K562 (cell line): ENCODE measurements around the gene GAPVD1. TPM values are rescaled to one million over a fixed set of nuclear protein-coding genes. Genes with fewer than 3 reads are reported as not detected.
A peak's percentile ranks its signal among the peaks of the same experiment; 100 is the strongest.

Experiments used
- CREM ChIP-seq: IDR thresholded peaks from 2 replicates; pipeline ENCODE4 v1.6.1; 2014; ENCODE audit warnings: antibody characterized with exemption, low read depth
- NR2C1 ChIP-seq, 2 experiments: fragments of 450-650 bp; IDR thresholded peaks; 2 replicates each; pipeline ENCODE4 v1.6.1; 2017; ENCODE audit warnings: mild to moderate bottlenecking in 2 of 2, antibody characterized with exemption in 1 of 2, inconsistent platforms in 1 of 2, missing compliant biosample characterization in 1 of 2, missing genetic modification characterization in 1 of 2
- polyA plus RNA-seq, 8 experiments: library from polyadenylated mRNA; depleted of rRNA in 4 of 8; stranded (reverse) in 5 of 8; unstranded in 3 of 8; fragments of >200 nt; fragmentation: Nextera tagmentation in 2 of 8; fragmentation: Illumina TruSeq in 1 of 8; extraction: Ambion mirVana in 2 of 8; extraction: Trizol in 1 of 8; gene quantifications; 2 replicates each; pipeline versions ENCODE4 v1.2.1 to v1.2.3, GENCODE V29; 2011 to 2014; ENCODE audit warnings: inconsistent platforms in 1 of 8, missing spikeins in 1 of 8
- total RNA-seq, 7 experiments: library from RNA; depleted of rRNA in 6 of 7; stranded (reverse); fragments of >200 nt in 6 of 7; fragmentation: Illumina TruSeq in 2 of 7; extraction: Trizol in 2 of 7; gene quantifications; 2 replicates each; pipeline versions ENCODE4 v1.2.1 to v1.2.3, GENCODE V29; 2011 to 2021; ENCODE audit warnings: low replicate concordance in 1 of 7
- TF ChIP-seq, protein P1 (sequence below), 2 experiments: fragments of 450-650 bp; formaldehyde crosslinking in 1 of 2; IDR thresholded peaks; 2 replicates each; pipeline versions ENCODE4 v1.4.0 to v1.6.1; 2014 to 2020; ENCODE audit warnings: mild to moderate bottlenecking in 2 of 2, borderline replicate concordance in 1 of 2, low read depth in 1 of 2
- TF ChIP-seq, protein P2 (sequence below): fragments of 450-650 bp; IDR thresholded peaks from 2 replicates; pipeline ENCODE4 v1.6.1; 2018; ENCODE audit warnings: mild to moderate bottlenecking, low read depth; ENCODE audit not compliant: partially characterized antibody
- TF ChIP-seq, protein P3 (sequence below): fragments of 450-650 bp; formaldehyde crosslinking; conservative IDR thresholded peaks from 2 replicates; pipeline ENCODE4 v1.4.0; 2022; ENCODE audit warnings: mild to moderate bottlenecking, missing genetic modification characterization
- TF ChIP-seq, protein P4 (sequence below): fragments of 450-650 bp; IDR thresholded peaks from 2 replicates; pipeline ENCODE4 v1.6.1; 2016
- TF ChIP-seq, protein P5 (sequence below): fragments of 250-450 bp; sonication (Bioruptor Pico); IDR thresholded peaks from 2 replicates; pipeline ENCODE4 v1.4.0; 2020; ENCODE audit warnings: borderline replicate concordance
- TF ChIP-seq, protein P6 (sequence below), 2 experiments: fragments of 450-650 bp; conservative IDR thresholded peaks; 2 replicates each; pipeline ENCODE4 v1.6.1; 2017; ENCODE audit warnings: mild to moderate bottlenecking in 2 of 2, moderate library complexity in 2 of 2

The GAPVD1 gene
- total and polyA plus RNA-seq, 9 of the 15 experiments (the other 6 are each of a cell fraction or from before 2014, with no cell fraction given) = 9.5 to 66.1 (median 45.5) TPM

DNA sequence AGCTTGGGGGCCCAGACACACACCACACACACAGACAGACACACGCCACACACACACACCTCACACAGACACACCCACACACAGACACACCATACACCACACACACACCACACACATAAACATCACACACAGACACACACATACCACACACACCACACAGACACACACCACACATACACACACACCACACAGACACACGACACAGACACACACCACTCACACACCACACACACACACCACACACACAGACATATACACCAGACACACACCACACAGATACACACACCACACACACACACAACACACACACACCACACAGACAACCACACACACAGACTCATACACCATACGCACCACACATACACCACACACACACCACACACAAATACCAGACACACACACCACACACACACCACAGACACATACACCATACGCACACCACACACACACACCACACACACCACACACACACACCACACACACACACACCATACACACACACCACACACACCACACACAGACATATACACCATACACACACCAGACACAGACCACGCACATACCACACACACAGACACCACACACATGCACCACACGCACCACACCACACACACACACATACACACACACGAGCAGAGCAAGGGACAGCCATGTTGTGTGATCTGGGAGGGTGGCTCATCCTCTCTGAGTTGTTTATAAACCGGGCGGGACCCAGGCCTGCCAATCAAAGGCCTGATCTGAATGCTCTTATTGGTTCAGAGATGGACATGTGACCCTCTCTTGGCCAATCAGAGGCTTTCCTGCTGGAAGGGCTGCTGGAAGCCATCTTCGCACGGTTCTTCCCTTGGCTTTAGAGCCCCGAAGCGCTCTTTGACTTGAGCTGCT is 148.3 kb downstream of the GAPVD1 start (continued):
- TF ChIP-seq, protein P1, sequence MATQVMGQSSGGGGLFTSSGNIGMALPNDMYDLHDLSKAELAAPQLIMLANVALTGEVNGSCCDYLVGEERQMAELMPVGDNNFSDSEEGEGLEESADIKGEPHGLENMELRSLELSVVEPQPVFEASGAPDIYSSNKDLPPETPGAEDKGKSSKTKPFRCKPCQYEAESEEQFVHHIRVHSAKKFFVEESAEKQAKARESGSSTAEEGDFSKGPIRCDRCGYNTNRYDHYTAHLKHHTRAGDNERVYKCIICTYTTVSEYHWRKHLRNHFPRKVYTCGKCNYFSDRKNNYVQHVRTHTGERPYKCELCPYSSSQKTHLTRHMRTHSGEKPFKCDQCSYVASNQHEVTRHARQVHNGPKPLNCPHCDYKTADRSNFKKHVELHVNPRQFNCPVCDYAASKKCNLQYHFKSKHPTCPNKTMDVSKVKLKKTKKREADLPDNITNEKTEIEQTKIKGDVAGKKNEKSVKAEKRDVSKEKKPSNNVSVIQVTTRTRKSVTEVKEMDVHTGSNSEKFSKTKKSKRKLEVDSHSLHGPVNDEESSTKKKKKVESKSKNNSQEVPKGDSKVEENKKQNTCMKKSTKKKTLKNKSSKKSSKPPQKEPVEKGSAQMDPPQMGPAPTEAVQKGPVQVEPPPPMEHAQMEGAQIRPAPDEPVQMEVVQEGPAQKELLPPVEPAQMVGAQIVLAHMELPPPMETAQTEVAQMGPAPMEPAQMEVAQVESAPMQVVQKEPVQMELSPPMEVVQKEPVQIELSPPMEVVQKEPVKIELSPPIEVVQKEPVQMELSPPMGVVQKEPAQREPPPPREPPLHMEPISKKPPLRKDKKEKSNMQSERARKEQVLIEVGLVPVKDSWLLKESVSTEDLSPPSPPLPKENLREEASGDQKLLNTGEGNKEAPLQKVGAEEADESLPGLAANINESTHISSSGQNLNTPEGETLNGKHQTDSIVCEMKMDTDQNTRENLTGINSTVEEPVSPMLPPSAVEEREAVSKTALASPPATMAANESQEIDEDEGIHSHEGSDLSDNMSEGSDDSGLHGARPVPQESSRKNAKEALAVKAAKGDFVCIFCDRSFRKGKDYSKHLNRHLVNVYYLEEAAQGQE (IDR thresholded peaks at IDR 0.05; ENCODE audit: borderline replicate concordance) = peak; percentile 82
- TF ChIP-seq, protein P1 (CRISPR knock-in tag; IDR thresholded peaks at IDR 0.05; ENCODE audit: low read depth) = no peak
- TF ChIP-seq, protein P2, sequence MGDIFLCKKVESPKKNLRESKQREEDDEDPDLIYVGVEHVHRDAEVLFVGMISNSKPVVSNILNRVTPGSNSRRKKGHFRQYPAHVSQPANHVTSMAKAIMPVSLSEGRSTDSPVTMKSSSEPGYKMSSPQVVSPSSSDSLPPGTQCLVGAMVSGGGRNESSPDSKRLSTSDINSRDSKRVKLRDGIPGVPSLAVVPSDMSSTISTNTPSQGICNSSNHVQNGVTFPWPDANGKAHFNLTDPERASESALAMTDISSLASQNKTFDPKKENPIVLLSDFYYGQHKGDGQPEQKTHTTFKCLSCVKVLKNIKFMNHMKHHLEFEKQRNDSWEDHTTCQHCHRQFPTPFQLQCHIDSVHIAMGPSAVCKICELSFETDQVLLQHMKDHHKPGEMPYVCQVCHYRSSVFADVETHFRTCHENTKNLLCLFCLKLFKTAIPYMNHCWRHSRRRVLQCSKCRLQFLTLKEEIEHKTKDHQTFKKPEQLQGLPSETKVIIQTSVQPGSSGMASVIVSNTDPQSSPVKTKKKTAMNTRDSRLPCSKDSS = peak; percentile 77
- peak; percentile 19; the same call in 1 of the 2 replicates for TF ChIP-seq NR2C1 (IDR thresholded peaks at IDR 0.05)
- TF ChIP-seq NR2C1 (tag; IDR thresholded peaks at IDR 0.05) = 0 out of 2 replicates have a peak, but pooled peaks have one; percentile 13
- TF ChIP-seq, protein P3, sequence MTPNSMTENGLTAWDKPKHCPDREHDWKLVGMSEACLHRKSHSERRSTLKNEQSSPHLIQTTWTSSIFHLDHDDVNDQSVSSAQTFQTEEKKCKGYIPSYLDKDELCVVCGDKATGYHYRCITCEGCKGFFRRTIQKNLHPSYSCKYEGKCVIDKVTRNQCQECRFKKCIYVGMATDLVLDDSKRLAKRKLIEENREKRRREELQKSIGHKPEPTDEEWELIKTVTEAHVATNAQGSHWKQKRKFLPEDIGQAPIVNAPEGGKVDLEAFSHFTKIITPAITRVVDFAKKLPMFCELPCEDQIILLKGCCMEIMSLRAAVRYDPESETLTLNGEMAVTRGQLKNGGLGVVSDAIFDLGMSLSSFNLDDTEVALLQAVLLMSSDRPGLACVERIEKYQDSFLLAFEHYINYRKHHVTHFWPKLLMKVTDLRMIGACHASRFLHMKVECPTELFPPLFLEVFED (CRISPR knock-in tag) = peak; percentile 87
- TF ChIP-seq CREM = no peak
- TF ChIP-seq, protein P4, sequence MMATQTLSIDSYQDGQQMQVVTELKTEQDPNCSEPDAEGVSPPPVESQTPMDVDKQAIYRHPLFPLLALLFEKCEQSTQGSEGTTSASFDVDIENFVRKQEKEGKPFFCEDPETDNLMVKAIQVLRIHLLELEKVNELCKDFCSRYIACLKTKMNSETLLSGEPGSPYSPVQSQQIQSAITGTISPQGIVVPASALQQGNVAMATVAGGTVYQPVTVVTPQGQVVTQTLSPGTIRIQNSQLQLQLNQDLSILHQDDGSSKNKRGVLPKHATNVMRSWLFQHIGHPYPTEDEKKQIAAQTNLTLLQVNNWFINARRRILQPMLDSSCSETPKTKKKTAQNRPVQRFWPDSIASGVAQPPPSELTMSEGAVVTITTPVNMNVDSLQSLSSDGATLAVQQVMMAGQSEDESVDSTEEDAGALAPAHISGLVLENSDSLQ = peak; percentile 99
- TF ChIP-seq, protein P5, sequence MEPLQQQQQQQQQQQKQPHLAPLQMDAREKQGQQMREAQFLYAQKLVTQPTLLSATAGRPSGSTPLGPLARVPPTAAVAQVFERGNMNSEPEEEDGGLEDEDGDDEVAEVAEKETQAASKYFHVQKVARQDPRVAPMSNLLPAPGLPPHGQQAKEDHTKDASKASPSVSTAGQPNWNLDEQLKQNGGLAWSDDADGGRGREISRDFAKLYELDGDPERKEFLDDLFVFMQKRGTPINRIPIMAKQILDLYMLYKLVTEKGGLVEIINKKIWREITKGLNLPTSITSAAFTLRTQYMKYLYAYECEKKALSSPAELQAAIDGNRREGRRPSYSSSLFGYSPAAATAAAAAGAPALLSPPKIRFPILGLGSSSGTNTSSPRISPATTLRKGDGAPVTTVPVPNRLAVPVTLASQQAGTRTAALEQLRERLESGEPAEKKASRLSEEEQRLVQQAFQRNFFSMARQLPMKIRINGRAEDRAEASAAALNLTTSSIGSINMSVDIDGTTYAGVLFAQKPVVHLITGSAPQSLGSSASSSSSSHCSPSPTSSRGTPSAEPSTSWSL (CRISPR knock-in tag) = no peak
- TF ChIP-seq, protein P6, sequence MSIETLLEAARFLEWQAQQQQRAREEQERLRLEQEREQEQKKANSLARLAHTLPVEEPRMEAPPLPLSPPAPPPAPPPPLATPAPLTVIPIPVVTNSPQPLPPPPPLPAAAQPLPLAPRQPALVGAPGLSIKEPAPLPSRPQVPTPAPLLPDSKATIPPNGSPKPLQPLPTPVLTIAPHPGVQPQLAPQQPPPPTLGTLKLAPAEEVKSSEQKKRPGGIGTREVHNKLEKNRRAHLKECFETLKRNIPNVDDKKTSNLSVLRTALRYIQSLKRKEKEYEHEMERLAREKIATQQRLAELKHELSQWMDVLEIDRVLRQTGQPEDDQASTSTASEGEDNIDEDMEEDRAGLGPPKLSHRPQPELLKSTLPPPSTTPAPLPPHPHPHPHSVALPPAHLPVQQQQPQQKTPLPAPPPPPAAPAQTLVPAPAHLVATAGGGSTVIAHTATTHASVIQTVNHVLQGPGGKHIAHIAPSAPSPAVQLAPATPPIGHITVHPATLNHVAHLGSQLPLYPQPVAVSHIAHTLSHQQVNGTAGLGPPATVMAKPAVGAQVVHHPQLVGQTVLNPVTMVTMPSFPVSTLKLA (conservative IDR thresholded peaks at IDR 0.05) = peak in 1 of 2 experiments; percentile 51; a peak in 3 of 4 replicates
